SU-DHL-6 (cell line): ENCODE results near the gene OR3A3.
"Not testable (repeated sequence)": the region's sequence is repeated elsewhere in the genome, so short reads cannot be mapped to it uniquely, and the experiment has no call there.

Experiments used
- H2AFZ ChIP-seq: fragments of 200-600 bp; sonication (generic); 2 replicates; pipeline ENCODE4 v1.6.1; 2014; ENCODE audit warnings: low read depth, mild to moderate bottlenecking, moderate library complexity, mixed read lengths, antibody characterized with exemption, low read length; ENCODE audit not compliant: severe bottlenecking
- H3F3A ChIP-seq: fragments of 200-600 bp; shearing (Covaris generic); 2 replicates; pipeline ENCODE4 v1.6.0; 2016; ENCODE audit warnings: antibody characterized with exemption, mild to moderate bottlenecking; ENCODE audit not compliant: insufficient read depth
- H3K27ac ChIP-seq: fragments of 200-600 bp; sonication (generic); 2 replicates; pipeline ENCODE4 v1.5.1; 2016; ENCODE audit warnings: low read depth, mild to moderate bottlenecking, low read length, moderate library complexity, mixed read lengths
- H3K27me3 ChIP-seq: fragments of 200-600 bp; sonication (generic), shearing (Covaris generic); 2 replicates; pipeline ENCODE4 v1.6.0; 2014; ENCODE audit warnings: mild to moderate bottlenecking, low read length
- H3K36me3 ChIP-seq: fragments of 200-600 bp; sonication (generic); 2 replicates; pipeline ENCODE4 v1.6.1; 2014; ENCODE audit warnings: mild to moderate bottlenecking, low read length, mixed read lengths
- H3K4me2 ChIP-seq: fragments of 300-600, 200-600 bp; shearing (Covaris generic), sonication (generic); 2 replicates; pipeline ENCODE4 v1.6.0; 2014; ENCODE audit warnings: low read length, low read depth, mild to moderate bottlenecking; ENCODE audit not compliant: poor library complexity, severe bottlenecking
- H3K4me3 ChIP-seq: fragments of 200-600 bp; sonication (generic); 2 replicates; pipeline ENCODE4 v1.5.1; 2014; ENCODE audit warnings: antibody characterized with exemption, low read length, mild to moderate bottlenecking, mixed read lengths; ENCODE audit not compliant: insufficient read depth, poor library complexity, severe bottlenecking
- H3K79me2 ChIP-seq: fragments of 200-600 bp; sonication (generic); 2 replicates; pipeline ENCODE4 v1.6.1; 2014; ENCODE audit warnings: mild to moderate bottlenecking, low read length, moderate library complexity; ENCODE audit not compliant: insufficient read depth
- H3K9ac ChIP-seq: fragments of 200-600 bp; sonication (generic); 2 replicates; pipeline ENCODE4 v1.7.0; 2014; ENCODE audit warnings: mild to moderate bottlenecking, low read length
- H3K9me2 ChIP-seq: fragments of 200-600 bp; sonication (generic); replicated peaks from 2 replicates; pipeline ENCODE4 v1.6.1; 2014; ENCODE audit warnings: low read length; ENCODE audit not compliant: insufficient read depth
- H3K9me3 ChIP-seq: fragments of 200-600 bp; sonication (generic); 2 replicates; pipeline ENCODE4 v1.6.1; 2014; ENCODE audit warnings: low read length, mixed read lengths; ENCODE audit not compliant: insufficient read depth
- H4K20me1 ChIP-seq: fragments of 200-600 bp; sonication (generic); 2 replicates; pipeline ENCODE4 v1.6.1; 2014; ENCODE audit warnings: low read depth, mild to moderate bottlenecking, antibody characterized with exemption, low read length, moderate library complexity, mixed read lengths
- EZH2phosphoT487 ChIP-seq: fragments of 200-600 bp; sonication (generic), shearing (Covaris generic); conservative IDR thresholded peaks from 2 replicates; pipeline ENCODE4 v1.6.1; 2018; ENCODE audit warnings: mild to moderate bottlenecking, antibody characterized with exemption, low read length, moderate library complexity, mixed read lengths
- TF ChIP-seq, protein P1 (sequence below): fragments of 200-600 bp; sonication (generic); IDR thresholded peaks from one replicate; pipeline ENCODE4 v1.5.1; 2017; ENCODE audit warnings: antibody characterized with exemption, mild to moderate bottlenecking, low read length, moderate library complexity; ENCODE audit not compliant: insufficient read depth, poor library complexity, severe bottlenecking

The OR3A3 gene

GRCh38 chr17:3415610-3416009 lies 4.4 kb downstream of the OR3A3 start:
- Histone ChIP-seq H3K4me3 (no peak overlapping the region), H3K9ac (no peak overlapping the region), H3K9me2 (no peaks in the 10 kb centered on the region), H3F3A (no peaks in the 10 kb centered on the region), H3K9me3 (no peaks in the 10 kb centered on the region), H3K4me2 (no peak overlapping the region), H3K27ac (no peak overlapping the region), H3K79me2 (no peaks in the 10 kb centered on the region), H3K36me3 (no peaks in the 10 kb centered on the region), H4K20me1 (no peaks in the 10 kb centered on the region), H2AFZ (no peak overlapping the region), H3K27me3 (no peaks in the 10 kb centered on the region)
- TF ChIP-seq, protein P1, sequence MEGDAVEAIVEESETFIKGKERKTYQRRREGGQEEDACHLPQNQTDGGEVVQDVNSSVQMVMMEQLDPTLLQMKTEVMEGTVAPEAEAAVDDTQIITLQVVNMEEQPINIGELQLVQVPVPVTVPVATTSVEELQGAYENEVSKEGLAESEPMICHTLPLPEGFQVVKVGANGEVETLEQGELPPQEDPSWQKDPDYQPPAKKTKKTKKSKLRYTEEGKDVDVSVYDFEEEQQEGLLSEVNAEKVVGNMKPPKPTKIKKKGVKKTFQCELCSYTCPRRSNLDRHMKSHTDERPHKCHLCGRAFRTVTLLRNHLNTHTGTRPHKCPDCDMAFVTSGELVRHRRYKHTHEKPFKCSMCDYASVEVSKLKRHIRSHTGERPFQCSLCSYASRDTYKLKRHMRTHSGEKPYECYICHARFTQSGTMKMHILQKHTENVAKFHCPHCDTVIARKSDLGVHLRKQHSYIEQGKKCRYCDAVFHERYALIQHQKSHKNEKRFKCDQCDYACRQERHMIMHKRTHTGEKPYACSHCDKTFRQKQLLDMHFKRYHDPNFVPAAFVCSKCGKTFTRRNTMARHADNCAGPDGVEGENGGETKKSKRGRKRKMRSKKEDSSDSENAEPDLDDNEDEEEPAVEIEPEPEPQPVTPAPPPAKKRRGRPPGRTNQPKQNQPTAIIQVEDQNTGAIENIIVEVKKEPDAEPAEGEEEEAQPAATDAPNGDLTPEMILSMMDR, result no peak
- TF ChIP-seq EZH2phosphoT487, result no peak

DNA sequence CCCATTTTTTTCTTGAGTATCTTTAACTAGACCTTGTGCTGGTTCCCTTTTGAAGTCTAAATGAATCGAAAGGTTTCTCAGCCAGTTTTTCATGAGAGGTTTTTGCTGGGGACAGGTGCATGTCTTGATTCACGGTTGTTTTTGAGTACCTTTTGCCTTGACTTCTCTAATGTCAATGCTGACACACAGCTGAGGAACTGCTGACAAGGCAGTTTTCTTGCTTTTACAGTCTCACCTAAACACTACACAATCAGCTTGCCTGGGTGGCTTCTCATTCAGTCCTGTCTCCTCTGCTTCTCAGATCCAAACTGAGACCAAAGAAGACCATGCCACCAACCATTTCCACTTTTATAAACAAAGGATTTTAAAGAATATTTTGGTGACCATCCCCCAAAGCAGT lies 7.1 kb downstream of the OR3A3 start:
- Histone ChIP-seq H3K9ac (no peak overlapping the region), H3K9me2 (no peaks in the 10 kb centered on the region), H3K79me2 (no peaks in the 10 kb centered on the region), H3K4me3 (no peak overlapping the region), H2AFZ (no peak overlapping the region), H4K20me1 (no peaks in the 10 kb centered on the region), H3K4me2 (no peak overlapping the region), H3K9me3 (no peaks in the 10 kb centered on the region), H3K27me3 (no peaks in the 10 kb centered on the region), H3K27ac (no peak overlapping the region), H3K36me3 (no peaks in the 10 kb centered on the region), H3F3A (no peaks in the 10 kb centered on the region)
- TF ChIP-seq, protein P1, result no peak
- TF ChIP-seq EZH2phosphoT487, result no peak

DNA sequence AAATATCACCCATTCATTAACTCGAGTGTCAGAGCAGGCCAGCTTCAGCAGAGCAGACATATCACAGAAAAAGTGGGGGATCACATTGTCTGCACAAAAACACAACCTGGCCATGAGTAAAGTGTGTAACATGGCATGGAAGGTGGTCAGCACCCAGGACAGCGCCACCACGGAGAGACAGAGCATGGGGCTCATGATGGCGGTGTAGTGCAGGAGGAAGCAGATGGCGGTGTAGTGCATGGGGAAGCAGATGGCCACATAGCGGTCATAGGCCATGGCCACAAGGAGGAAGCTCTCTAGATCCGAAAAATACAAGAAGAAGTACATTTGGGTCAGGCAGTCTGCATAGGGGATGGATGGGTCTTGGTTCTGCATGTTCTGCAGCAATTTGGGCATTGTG lies 22.0 kb downstream of the OR3A3 start:
- H3K9me3 ChIP-seq, H3K36me3 ChIP-seq, H3K79me2 ChIP-seq, H2AFZ ChIP-seq, H3K27ac ChIP-seq, H3F3A ChIP-seq, H3K4me2 ChIP-seq, H3K4me3 ChIP-seq, H3K9ac ChIP-seq, H3K27me3 ChIP-seq, H3K9me2 ChIP-seq, H4K20me1 ChIP-seq: not testable (repeated sequence)

GRCh38 chr17:3433741-3434140 lies 22.6 kb downstream of the OR3A3 start, which contains the start of gene OR1E2:
TSS of gene OR1E2 (minus strand) at chr17:3433841. CDS start at chr17:3433841, 0 bp downstream.
- no peak within 1 kb of the TSS for H3K9ac ChIP-seq
- no peaks in the 10 kb centered on the region for H3F3A ChIP-seq
- TF ChIP-seq, protein P1, result no peak
- TF ChIP-seq EZH2phosphoT487, result no peak
- no peaks in the 10 kb centered on the region for H3K79me2 ChIP-seq
- H3K36me3 ChIP-seq, result peaks cover 4% of the 10 kb centered on the region; the same call in 1 of the 2 replicates
- no peak within 1 kb of the TSS for H3K4me3 ChIP-seq
- no peak within 1 kb of the TSS for H3K27ac ChIP-seq
- no peak within 1 kb of the TSS for H2AFZ ChIP-seq
- no peaks in the 10 kb centered on the region for H3K27me3 ChIP-seq
- H3K9me3 ChIP-seq, result peaks cover 7% of the 10 kb centered on the region; the same call in 1 of the 2 replicates
- H3K9me2 ChIP-seq, result no peaks in the 10 kb centered on the region
- H3K4me2 ChIP-seq, result no peak within 1 kb of the TSS
- no peaks in the 10 kb centered on the region for H4K20me1 ChIP-seq
